Measurements from ENCODE around the gene SMLR1.

SMLR1 gene

GRCh38 chr6:130827247-130828149, at the start of gene SMLR1:
SMLR1 (plus strand) TSS chr6:130827406; CDS start chr6:130827414, 8 bp downstream.
- Histone ChIP-seq H3K27me3 (ENCODE audit: control insufficient read depth, insufficient read depth, low read length) (no peaks in the 10 kb centered on the region), H3K9ac (ENCODE audit: low read length) (no peak within 1 kb of the TSS), H3K4me3 (ENCODE audit: low read length) (no peak within 1 kb of the TSS), H3K36me3 (ENCODE audit: control insufficient read depth, insufficient read depth, low read length) (no peaks in the 10 kb centered on the region), H3K9me3 (ENCODE audit: control insufficient read depth, low read length) (no peaks in the 10 kb centered on the region), H3K4me1 (ENCODE audit: control insufficient read depth, insufficient read depth, low read length) (peaks cover 8% of the 10 kb centered on the region)

GRCh38 chr6:130778946-130779657, 48.1 kb upstream of the SMLR1 start:
- Histone ChIP-seq H3K9me3 (ENCODE audit: control insufficient read depth, low read length) (no peaks in the 10 kb centered on the region), H3K27me3 (ENCODE audit: control insufficient read depth, insufficient read depth, low read length) (no peaks in the 10 kb centered on the region), H3K4me3 (ENCODE audit: low read length) (no peak overlapping the region), H3K9ac (ENCODE audit: low read length) (no peak overlapping the region), H3K36me3 (ENCODE audit: control insufficient read depth, insufficient read depth, low read length) (no peaks in the 10 kb centered on the region), H3K4me1 (ENCODE audit: control insufficient read depth, insufficient read depth, low read length) (no peaks in the 10 kb centered on the region)

GRCh38 chr6:130779658-130780033, 47.6 kb upstream of the SMLR1 start:
- no peak overlapping the region for H3K9ac ChIP-seq (ENCODE audit: low read length)
- no peaks in the 10 kb centered on the region for H3K27me3 ChIP-seq (ENCODE audit: control insufficient read depth, insufficient read depth, low read length)
- no peak overlapping the region for H3K4me3 ChIP-seq (ENCODE audit: low read length)
- no peaks in the 10 kb centered on the region for H3K4me1 ChIP-seq (ENCODE audit: control insufficient read depth, insufficient read depth, low read length)
- no peaks in the 10 kb centered on the region for H3K9me3 ChIP-seq (ENCODE audit: control insufficient read depth, low read length)
- no peaks in the 10 kb centered on the region for H3K36me3 ChIP-seq (ENCODE audit: control insufficient read depth, insufficient read depth, low read length)

GRCh38 chr6:130780122-130780521, 47.1 kb upstream of the SMLR1 start:
- Histone ChIP-seq H3K4me3 (ENCODE audit: low read length) (no peak overlapping the region), H3K36me3 (ENCODE audit: control insufficient read depth, insufficient read depth, low read length) (no peaks in the 10 kb centered on the region), H3K4me1 (ENCODE audit: control insufficient read depth, insufficient read depth, low read length) (no peaks in the 10 kb centered on the region), H3K9me3 (ENCODE audit: control insufficient read depth, low read length) (no peaks in the 10 kb centered on the region), H3K27me3 (ENCODE audit: control insufficient read depth, insufficient read depth, low read length) (no peaks in the 10 kb centered on the region), H3K9ac (ENCODE audit: low read length) (no peak overlapping the region)

- Histone ChIP-seq H3K9ac (ENCODE audit: low read length) (no peak overlapping the region), H3K4me1 (ENCODE audit: control insufficient read depth, insufficient read depth, low read length) (no peaks in the 10 kb centered on the region), H3K4me3 (ENCODE audit: low read length) (no peak overlapping the region), H3K27me3 (ENCODE audit: control insufficient read depth, insufficient read depth, low read length) (no peaks in the 10 kb centered on the region), H3K36me3 (ENCODE audit: control insufficient read depth, insufficient read depth, low read length) (no peaks in the 10 kb centered on the region), H3K9me3 (ENCODE audit: control insufficient read depth, low read length) (no peaks in the 10 kb centered on the region)
Observed at GRCh38 chr6:130781557-130781956, 45.6 kb upstream of the SMLR1 start.

- H3K4me3 ChIP-seq (ENCODE audit: low read length): no peak overlapping the region
- H3K9me3 ChIP-seq (ENCODE audit: control insufficient read depth, low read length): no peaks in the 10 kb centered on the region
- no peaks in the 10 kb centered on the region for H3K36me3 ChIP-seq (ENCODE audit: control insufficient read depth, insufficient read depth, low read length)
- H3K9ac ChIP-seq (ENCODE audit: low read length): no peak overlapping the region
- H3K27me3 ChIP-seq (ENCODE audit: control insufficient read depth, insufficient read depth, low read length): no peaks in the 10 kb centered on the region
- no peaks in the 10 kb centered on the region for H3K4me1 ChIP-seq (ENCODE audit: control insufficient read depth, insufficient read depth, low read length)
Observed at GRCh38 chr6:130783416-130784107, 43.6 kb upstream of the SMLR1 start.

- no peaks in the 10 kb centered on the region for H3K4me1 ChIP-seq (ENCODE audit: control insufficient read depth, insufficient read depth, low read length)
- no peak overlapping the region for H3K4me3 ChIP-seq (ENCODE audit: low read length)
- no peaks in the 10 kb centered on the region for H3K27me3 ChIP-seq (ENCODE audit: control insufficient read depth, insufficient read depth, low read length)
- H3K9ac ChIP-seq (ENCODE audit: low read length): no peak overlapping the region
- H3K9me3 ChIP-seq (ENCODE audit: control insufficient read depth, low read length): no peaks in the 10 kb centered on the region
- no peaks in the 10 kb centered on the region for H3K36me3 ChIP-seq (ENCODE audit: control insufficient read depth, insufficient read depth, low read length)
Observed at GRCh38 chr6:130787726-130788500, 39.3 kb upstream of the SMLR1 start.

- H3K9ac ChIP-seq (ENCODE audit: low read length): no peak overlapping the region
- no peaks in the 10 kb centered on the region for H3K4me1 ChIP-seq (ENCODE audit: control insufficient read depth, insufficient read depth, low read length)
- H3K4me3 ChIP-seq (ENCODE audit: low read length): no peak overlapping the region
- no peaks in the 10 kb centered on the region for H3K36me3 ChIP-seq (ENCODE audit: control insufficient read depth, insufficient read depth, low read length)
- no peaks in the 10 kb centered on the region for H3K27me3 ChIP-seq (ENCODE audit: control insufficient read depth, insufficient read depth, low read length)
- no peaks in the 10 kb centered on the region for H3K9me3 ChIP-seq (ENCODE audit: control insufficient read depth, low read length)
Observed at GRCh38 chr6:130788954-130789353, 38.3 kb upstream of the SMLR1 start.

- no peaks in the 10 kb centered on the region for H3K9me3 ChIP-seq (ENCODE audit: control insufficient read depth, low read length)
- no peaks in the 10 kb centered on the region for H3K27me3 ChIP-seq (ENCODE audit: control insufficient read depth, insufficient read depth, low read length)
- no peak overlapping the region for H3K9ac ChIP-seq (ENCODE audit: low read length)
- no peaks in the 10 kb centered on the region for H3K4me1 ChIP-seq (ENCODE audit: control insufficient read depth, insufficient read depth, low read length)
- H3K36me3 ChIP-seq (ENCODE audit: control insufficient read depth, insufficient read depth, low read length): no peaks in the 10 kb centered on the region
- no peak overlapping the region for H3K4me3 ChIP-seq (ENCODE audit: low read length)
Observed at GRCh38 chr6:130794010-130794697, 33.1 kb upstream of the SMLR1 start.

- no peak overlapping the region for H3K4me3 ChIP-seq (ENCODE audit: low read length)
- no peaks in the 10 kb centered on the region for H3K4me1 ChIP-seq (ENCODE audit: control insufficient read depth, insufficient read depth, low read length)
- no peaks in the 10 kb centered on the region for H3K27me3 ChIP-seq (ENCODE audit: control insufficient read depth, insufficient read depth, low read length)
- H3K9ac ChIP-seq (ENCODE audit: low read length): no peak overlapping the region
- H3K9me3 ChIP-seq (ENCODE audit: control insufficient read depth, low read length): no peaks in the 10 kb centered on the region
- no peaks in the 10 kb centered on the region for H3K36me3 ChIP-seq (ENCODE audit: control insufficient read depth, insufficient read depth, low read length)
Observed at GRCh38 chr6:130794738-130795137, 32.5 kb upstream of the SMLR1 start.

- Histone ChIP-seq H3K4me1 (ENCODE audit: control insufficient read depth, insufficient read depth, low read length) (no peaks in the 10 kb centered on the region), H3K36me3 (ENCODE audit: control insufficient read depth, insufficient read depth, low read length) (no peaks in the 10 kb centered on the region), H3K27me3 (ENCODE audit: control insufficient read depth, insufficient read depth, low read length) (no peaks in the 10 kb centered on the region), H3K9me3 (ENCODE audit: control insufficient read depth, low read length) (no peaks in the 10 kb centered on the region), H3K4me3 (ENCODE audit: low read length) (no peak overlapping the region), H3K9ac (ENCODE audit: low read length) (no peak overlapping the region)
Observed at GRCh38 chr6:130796313-130796905, 30.8 kb upstream of the SMLR1 start.
